DMS79 (cell line): Measurements from ENCODE around the gene TMEM184A.

Experiments used
- DNase-seq: peaks from one replicate; lab custom pipeline; 2025; lab: John Stamatoyannopoulos, UW

TMEM184A gene

GRCh38 chr7:1567049-1567771, 11.2 kb upstream of the TMEM184A start:
- DNase-seq = peak; percentile 88

DNA sequence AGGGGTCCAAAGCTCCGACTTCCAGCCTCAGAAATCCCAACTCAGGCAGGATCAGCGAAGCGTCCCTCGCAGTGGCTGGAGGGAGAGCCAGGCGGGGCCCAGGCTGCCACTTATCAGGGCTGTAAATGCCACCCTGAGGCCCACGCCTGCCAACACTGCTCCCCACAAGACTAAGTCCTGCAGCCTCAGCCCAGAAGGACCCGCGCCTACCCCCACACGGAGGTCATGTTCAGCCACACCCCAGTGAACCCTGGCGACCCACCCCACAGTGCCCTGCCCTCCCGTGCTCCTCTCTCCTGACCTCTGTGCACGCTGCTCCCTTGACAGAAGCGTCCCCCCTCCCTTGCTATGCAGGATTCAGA, 10.7 kb upstream of the TMEM184A start:
- no peak for DNase-seq

GRCh38 chr7:1564603-1565022, 8.6 kb upstream of the TMEM184A start:
- no peak for DNase-seq

- no peak for DNase-seq
These were observed 8.1 kb upstream of the TMEM184A start for GRCh38 chr7:1563981-1564602.

GRCh38 chr7:1562597-1563051, 6.6 kb upstream of the TMEM184A start:
- no peak for DNase-seq

DNA sequence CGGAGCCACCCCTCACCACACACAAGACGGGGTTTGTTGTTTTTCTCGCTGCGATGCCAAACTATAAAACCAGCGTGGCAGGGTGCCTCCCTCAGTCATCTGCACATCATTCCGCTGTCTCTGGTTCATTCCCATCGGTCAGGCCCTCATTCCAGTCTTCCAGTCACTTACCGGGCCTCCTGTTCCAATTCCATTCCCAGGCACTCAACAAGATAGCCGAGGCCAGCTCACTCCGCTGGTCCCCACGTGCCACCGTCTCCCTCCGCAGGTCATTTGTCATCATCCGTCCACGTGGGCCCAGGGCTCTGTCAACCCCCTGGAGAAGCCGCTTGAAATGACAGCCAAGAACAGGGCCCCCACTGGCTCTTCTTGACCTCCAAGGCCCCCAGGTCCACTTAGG, 6.1 kb upstream of the TMEM184A start:
- DNase-seq = no peak

DNA sequence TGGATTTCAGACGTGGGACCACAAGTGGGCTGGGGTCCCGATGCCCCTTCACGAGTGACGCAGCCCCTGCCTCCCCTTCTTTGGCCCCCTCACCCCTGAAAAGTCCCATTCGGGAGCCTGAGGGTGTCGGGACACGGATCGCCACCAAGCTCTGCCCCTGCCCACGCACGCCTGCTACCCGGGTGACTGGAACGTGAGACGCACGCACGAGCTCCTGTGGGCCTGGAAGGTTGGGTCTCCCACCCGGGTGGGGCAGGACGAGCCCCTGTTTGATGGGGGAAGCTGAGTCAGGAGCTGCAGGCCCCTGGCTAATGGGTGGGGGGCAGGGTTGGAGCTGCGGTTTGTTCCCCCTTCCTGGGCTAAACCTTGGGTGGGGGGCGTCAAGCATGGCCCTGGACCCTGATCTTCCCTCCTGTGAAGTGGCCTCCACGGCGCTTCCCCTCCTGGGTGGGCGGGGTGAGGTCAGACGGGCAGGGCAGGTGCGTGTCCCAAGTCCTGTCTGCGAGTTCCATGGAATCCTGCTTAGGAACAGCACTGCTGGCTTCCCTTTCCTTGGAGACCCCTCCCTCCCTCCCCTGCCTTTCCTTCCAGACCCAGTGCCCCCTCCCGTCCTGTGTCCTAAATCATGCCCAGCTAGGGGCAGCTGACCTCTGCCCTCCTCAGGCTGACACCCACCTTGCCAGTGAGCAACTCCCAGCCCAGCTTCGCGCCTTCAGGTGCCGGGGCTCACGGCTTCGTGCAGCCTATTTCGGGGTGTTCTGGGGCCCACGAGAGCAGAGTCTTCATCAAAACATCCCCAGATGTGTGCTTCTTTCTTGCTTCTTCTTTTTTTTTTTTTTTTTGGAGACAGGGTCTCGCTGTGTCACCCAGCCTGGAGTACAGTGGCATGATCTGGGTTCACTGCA, 5.3 kb upstream of the TMEM184A start:
- DNase-seq = no peak

DNA sequence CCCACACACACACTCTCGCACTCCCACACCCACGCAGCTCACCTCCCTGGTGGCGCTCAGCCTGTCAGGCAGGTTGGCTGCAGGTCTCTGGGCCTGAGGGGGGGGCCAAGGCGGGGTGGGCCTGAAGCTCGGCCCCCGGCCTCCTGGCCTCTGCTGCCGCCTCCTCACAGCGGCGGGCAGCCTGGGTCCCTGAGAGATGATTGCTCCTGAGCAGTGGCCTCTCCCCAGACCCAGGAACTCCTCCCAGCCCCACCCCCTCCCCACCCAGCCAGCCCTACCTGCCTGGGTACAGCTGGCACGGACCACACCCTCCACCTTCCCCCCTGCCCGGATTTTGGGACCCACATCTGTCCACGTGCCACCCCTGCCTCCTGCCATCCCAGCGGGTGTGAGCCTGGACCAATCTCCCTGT, 4.6 kb upstream of the TMEM184A start:
- no peak for DNase-seq

DNA sequence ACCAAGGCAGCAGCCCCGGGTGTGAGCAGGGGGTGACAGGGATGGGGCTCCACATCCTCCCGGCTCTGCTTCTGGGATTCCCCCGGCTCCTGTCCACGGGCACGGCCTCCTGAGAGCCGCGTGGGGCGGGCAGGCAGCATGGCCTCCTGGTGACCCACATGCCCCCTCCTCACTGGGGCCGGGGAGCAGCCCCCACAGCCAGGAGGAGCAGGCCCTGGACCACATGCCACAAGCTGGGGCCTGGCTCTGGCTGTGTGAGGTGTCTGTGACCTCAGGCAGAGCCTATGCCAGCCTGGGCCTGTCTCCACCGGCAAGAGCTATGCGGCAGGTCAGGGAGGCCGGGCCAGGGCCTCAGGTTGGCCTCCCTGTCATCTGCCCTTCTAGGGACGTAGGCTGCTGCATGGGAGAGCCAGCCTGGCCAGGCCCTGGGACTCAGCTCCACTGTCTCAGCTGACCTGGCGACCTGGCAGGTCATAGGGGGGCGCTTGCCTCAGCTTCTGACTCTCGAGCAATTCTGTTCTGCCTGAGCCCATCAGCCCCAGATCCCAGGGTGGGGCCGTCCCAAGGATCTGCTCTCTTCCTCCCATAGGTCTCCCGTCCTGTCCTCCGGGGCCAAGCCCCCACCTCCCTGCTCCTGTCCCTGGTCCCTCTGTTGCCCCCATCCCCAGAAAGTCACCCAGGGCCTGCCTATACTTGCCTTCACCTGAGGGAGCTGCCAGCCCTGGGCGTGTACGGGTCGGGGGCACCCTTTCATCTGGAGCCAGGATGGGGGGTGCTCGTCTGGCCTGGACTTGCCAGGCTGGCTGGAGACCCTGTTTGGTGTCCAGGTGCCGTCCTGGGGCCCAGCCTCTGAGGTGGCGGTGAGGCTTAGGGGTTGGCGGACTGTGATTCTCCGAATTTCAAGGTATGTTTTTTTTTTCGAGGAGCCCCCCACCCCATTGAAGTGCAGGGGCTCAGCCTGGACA, 3.9 kb upstream of the TMEM184A start:
- DNase-seq = no peak

DNA sequence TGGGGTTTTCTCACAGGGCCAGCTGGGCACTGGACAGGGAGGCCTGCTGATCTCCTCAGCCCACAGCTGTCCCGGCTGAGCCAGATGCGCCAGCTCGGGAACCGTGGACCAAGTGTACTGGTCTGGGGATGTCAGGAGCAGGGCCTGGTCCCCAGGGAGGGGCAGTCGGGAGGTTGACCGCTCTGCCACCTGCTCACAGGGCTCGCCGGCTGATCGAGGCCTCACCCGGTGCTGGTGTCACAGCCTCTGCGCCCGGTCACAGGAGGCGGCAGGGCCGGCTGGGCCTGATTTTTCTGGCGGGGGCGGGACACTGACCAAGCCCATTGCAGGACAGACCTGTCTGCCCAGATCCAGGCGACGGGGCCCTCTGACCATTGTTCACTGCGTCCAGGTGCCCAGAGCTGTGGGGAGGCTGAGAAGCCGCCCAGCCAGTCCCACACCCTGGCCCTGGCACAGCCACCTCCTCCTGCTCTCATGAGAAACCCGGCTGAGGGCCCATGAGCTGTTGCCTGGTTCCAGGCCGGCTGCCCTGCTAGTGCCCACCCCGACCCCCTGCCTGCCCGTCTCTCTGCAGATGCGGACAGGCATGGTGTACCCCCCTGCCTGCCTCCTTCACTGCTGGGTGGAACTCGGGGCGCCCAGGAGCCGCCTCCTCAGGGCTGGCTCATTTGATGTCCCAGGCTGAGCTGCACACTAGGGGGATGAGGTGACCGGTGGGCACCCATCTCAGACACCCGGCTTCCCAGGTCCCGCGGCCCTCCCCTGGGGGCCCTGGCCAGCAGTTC, 3.0 kb upstream of the TMEM184A start:
- DNase-seq = no peak

GRCh38 chr7:1558181-1558811, 2.3 kb upstream of the TMEM184A start:
- no peak for DNase-seq

DNA sequence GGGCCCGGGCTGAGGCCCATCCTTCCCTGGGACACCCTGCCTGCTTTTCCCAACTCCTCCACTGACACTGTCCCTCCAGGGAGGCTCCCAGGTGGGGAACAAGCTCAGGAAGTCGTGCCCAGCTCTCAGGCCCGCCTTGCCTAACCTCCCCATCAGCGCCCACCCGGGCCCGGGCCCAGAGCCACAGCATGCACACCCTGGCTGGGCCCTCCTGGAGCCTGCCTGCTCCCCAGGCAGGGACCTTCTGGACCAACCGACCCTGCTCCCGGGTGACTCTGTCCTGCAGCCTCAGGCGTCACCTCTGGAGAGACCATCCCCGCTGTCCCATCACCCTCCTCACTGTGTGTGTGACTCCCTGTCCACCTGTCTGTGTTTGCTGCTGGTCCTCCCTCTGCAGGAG, 1.8 kb upstream of the TMEM184A start:
- no peak for DNase-seq

- DNase-seq = no peak
These were observed 1.0 kb upstream of the TMEM184A start for GRCh38 chr7:1557006-1557405.

- DNase-seq = no peak
These were observed 776 bp downstream of the TMEM184A start for GRCh38 chr7:1555046-1555812.

DNA sequence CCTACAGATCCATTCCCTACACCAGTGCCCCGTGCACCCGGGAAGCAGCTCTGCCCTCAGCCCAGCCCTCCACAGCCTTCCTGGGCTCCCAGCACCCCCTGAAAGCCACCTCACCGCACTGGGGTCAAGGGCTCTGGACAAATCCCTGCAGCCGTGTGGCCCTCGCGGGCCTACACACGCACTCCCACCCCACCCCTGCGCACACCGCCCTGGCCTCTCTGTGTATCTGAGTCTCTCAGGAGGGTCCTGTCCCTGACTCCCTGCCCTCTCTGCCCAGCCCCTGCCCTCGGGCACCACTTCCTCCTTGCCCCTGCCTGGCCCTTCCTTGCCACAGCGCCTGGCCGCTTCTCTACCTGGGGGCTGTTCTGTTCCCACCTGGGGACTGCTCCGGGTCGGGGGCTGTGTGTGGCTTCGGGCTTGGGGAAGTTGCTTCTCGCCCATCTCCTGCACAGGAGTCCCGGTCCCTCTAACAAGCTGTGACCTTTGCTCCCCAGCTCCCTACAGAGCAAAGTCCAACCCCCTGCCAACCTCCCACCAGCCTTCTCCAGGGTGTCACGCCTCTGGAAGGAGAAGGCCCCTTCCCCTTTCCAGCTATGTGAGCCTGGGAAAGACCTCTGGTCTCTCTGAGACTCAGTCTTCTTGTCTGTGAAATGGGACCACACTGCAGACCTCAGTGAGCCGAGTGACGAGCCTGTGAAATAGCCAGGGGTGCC, 1.5 kb downstream of the TMEM184A start:
- DNase-seq = no peak

DNA sequence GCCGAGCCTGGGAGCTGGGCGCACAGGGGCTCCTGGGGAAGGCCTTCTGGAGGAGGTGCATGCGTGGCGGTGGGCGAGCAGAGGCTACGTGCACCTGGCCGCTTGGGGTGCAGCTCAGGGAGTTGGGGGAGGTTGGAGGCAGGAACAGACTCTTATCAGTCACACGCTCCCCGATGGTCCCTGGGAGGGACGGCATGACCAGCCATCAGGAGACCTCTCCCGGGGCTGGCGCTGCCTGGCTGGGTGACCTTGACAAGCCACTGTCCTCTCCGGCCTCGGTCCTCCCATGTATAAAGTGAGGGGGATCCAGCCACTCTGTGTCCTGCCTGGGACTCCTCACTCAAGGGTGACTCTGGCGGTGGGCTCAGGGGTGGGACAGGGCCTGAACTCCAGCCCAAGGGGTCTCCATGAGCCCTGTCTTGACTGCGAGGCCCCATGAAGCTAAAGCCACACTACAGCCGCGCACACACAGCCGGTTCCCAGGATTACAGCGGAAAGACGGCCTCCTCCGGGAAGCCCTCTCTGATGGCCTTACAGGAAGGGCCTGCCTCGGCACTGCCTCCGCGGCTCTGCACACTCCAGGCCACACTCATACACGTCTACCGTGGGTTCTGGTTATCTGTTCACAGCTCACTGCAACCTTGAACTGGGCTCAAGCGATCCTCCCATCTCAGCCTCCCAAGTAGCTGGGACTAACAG, 2.3 kb downstream of the TMEM184A start:
- no peak for DNase-seq

- no peak for DNase-seq
These were observed 3.8 kb downstream of the TMEM184A start for GRCh38 chr7:1552200-1552599.

- no peak for DNase-seq
These were observed 5.2 kb downstream of the TMEM184A start for GRCh38 chr7:1550846-1551155.
